B cell (primary cell): ENCODE data around the gene ZSCAN20. TPM values are rescaled to one million over a fixed set of nuclear protein-coding genes. Genes with fewer than 3 reads are reported as not detected.

ENCODE experiments used
- ATAC-seq: fragments of 200-7000 bp; cut with Tn5 transposase; one replicate; pipeline ENCODE4 v1.10.0; 2021; ENCODE audit warnings: low read depth, mild to moderate bottlenecking, moderate number of reproducible peaks, moderate library complexity
- CTCF ChIA-PET: fragments of 350-600 bp; sonication (Branson Sonifier 250); formaldehyde crosslinking; loops from one replicate; lab custom pipeline; 2021; ENCODE audit warnings: antibody characterized with exemption, inconsistent platforms; lab: Charles Lee
- POLR2A ChIA-PET: fragments of 350-600 bp; sonication (Branson Sonifier 250); formaldehyde crosslinking; loops from one replicate; lab custom pipeline; 2021; ENCODE audit warnings: antibody characterized with exemption; lab: Charles Lee
- DNase-seq: peaks from one replicate; pipeline ENCODE4 v3.0.0; 2013
- H2AFZ ChIP-seq: 2 replicates; pipeline ENCODE4 v1.6.1; 2012; ENCODE audit warnings: mild to moderate bottlenecking, low read depth, low read length; ENCODE audit not compliant: insufficient read depth, poor library complexity, severe bottlenecking
- H3K27ac ChIP-seq, 2 donors: 1 replicate in 1 of 2; 2 replicates in 1 of 2; pipeline ENCODE4 v1.5.1; 2012 to 2013; ENCODE audit warnings: low read length in 2 of 2, mild to moderate bottlenecking in 2 of 2, moderate library complexity in 1 of 2
- H3K27me3 ChIP-seq, 4 experiments: fragments of 200-600 bp in 1 of 4; sonication (generic) in 1 of 4; replicated peaks in 1 of 4; 1 replicate in 2 of 4; 2 replicates in 2 of 4; pipeline versions ENCODE4 v1.6.1 to v1.7.0; 2013 to 2016; ENCODE audit warnings: low read length in 3 of 4, mild to moderate bottlenecking in 2 of 4, mixed read lengths in 1 of 4, moderate library complexity in 1 of 4; ENCODE audit not compliant: insufficient read depth in 4 of 4, control insufficient read depth in 3 of 4; ENCODE audit errors: control extremely low read depth in 1 of 4
- H3K36me3 ChIP-seq, 2 experiments: replicated peaks in 1 of 2; 1 replicate in 1 of 2; 2 replicates in 1 of 2; pipeline versions ENCODE4 v1.6.1 to v1.7.1; 2013; ENCODE audit warnings: low read length in 1 of 2; ENCODE audit not compliant: insufficient read depth in 2 of 2, control insufficient read depth in 1 of 2; ENCODE audit errors: control extremely low read depth in 1 of 2, extremely low read depth in 1 of 2
- H3K4me1 ChIP-seq, 2 donors: fragments of 200-600 bp in 1 of 2; sonication (generic) in 1 of 2; 1 replicate in 1 of 2; 2 replicates in 1 of 2; pipeline versions ENCODE4 v1.5.1 to v1.6.1; 2013 to 2017; ENCODE audit warnings: low read length in 2 of 2; ENCODE audit not compliant: control insufficient read depth in 2 of 2, insufficient read depth in 2 of 2
- H3K4me2 ChIP-seq: replicated peaks from 2 replicates; pipeline ENCODE3; 2012; ENCODE audit warnings: mild to moderate bottlenecking, low read depth, low read length; ENCODE audit not compliant: poor library complexity, severe bottlenecking
- H3K4me3 ChIP-seq, 5 experiments: fragments of 200-600 bp in 1 of 5; sonication (generic) in 1 of 5; 1 replicate in 3 of 5; 2 replicates in 2 of 5; pipeline versions ENCODE4 v1.5.1 to v1.7.0; 2011 to 2016; ENCODE audit warnings: low read length in 4 of 5, mild to moderate bottlenecking in 4 of 5, low read depth in 2 of 5, control low read depth in 1 of 5, moderate library complexity in 1 of 5; ENCODE audit not compliant: insufficient read depth in 1 of 5; ENCODE audit errors: control extremely low read depth in 1 of 5, extremely low read depth in 1 of 5
- H3K79me2 ChIP-seq: fragments of 200-600 bp; sonication (generic); one replicate; pipeline ENCODE4 v1.6.0; 2016; ENCODE audit warnings: low read length; ENCODE audit not compliant: control insufficient read depth, insufficient read depth
- H3K9ac ChIP-seq: fragments of 200-600 bp; sonication (generic); 2 replicates; pipeline ENCODE4 v1.6.1; 2017; ENCODE audit warnings: mild to moderate bottlenecking, low read length, moderate library complexity
- H3K9me3 ChIP-seq, 3 donors: one replicate each; pipeline versions ENCODE4 v1.6.1 to v1.7.1; 2013; ENCODE audit warnings: low read length in 2 of 3; ENCODE audit not compliant: control insufficient read depth in 2 of 3, insufficient read depth in 1 of 3; ENCODE audit errors: control extremely low read depth in 1 of 3
- H4K20me1 ChIP-seq: 2 replicates; pipeline ENCODE4 v1.6.0; 2012; ENCODE audit warnings: mild to moderate bottlenecking, low read length; ENCODE audit not compliant: insufficient read depth, control insufficient read depth, poor library complexity, severe bottlenecking
- H3K27ac Mint-ChIP-seq: one replicate; pipeline ENCODE4 v1.8.0; 2021; ENCODE audit warnings: mixed read lengths
- H3K27me3 Mint-ChIP-seq: one replicate; pipeline ENCODE4 v1.8.0; 2021; ENCODE audit warnings: mixed read lengths
- H3K4me1 Mint-ChIP-seq: one replicate; pipeline ENCODE4 v1.8.0; 2021; ENCODE audit warnings: mixed read lengths
- H3K4me3 Mint-ChIP-seq: one replicate; pipeline ENCODE4 v1.8.0; 2021; ENCODE audit warnings: mixed read lengths
- H3K9me3 Mint-ChIP-seq: one replicate; pipeline ENCODE4 v1.8.0; 2022; ENCODE audit warnings: mixed read lengths; ENCODE audit not compliant: insufficient read depth
- CTCF ChIP-seq: fragments of 200-600 bp; IDR thresholded peaks from one replicate; pipeline ENCODE4 v1.8.0; 2022; ENCODE audit warnings: antibody characterized with exemption, mild to moderate bottlenecking
- EZH2 ChIP-seq: IDR thresholded peaks from 2 replicates; pipeline ENCODE4 v1.6.1; 2012; ENCODE audit warnings: borderline replicate concordance, low read depth, mild to moderate bottlenecking, moderate library complexity, low read length; ENCODE audit not compliant: insufficient read depth, poor library complexity, severe bottlenecking
- WGBS: methylation state at CpG from one replicate; pipeline ENCODE4 v1.1.5; 2013; ENCODE audit warnings: missing lambda C conversion rate; ENCODE audit not compliant: insufficient coverage; 5-methylcytosine and 5-hydroxymethylcytosine counted together
- intact Hi-C: fragments of 100-400 bp; cut with micrococcal nuclease; formaldehyde crosslinking; loops from one replicate; pipeline ENCODE4 v1.10.0; 2022
- polyA plus RNA-seq: library from polyadenylated mRNA; depleted of rRNA; stranded (reverse); fragments of >200 nt; gene quantifications from 2 replicates; pipeline ENCODE4 v1.2.3, GENCODE V29; 2012
- total RNA-seq, 2 donors: library from RNA; stranded (reverse); fragments of 120-200 nt in 1 of 2; gene quantifications; 1 replicate in 1 of 2; 2 replicates in 1 of 2; pipeline versions ENCODE4 v1.2.3 to v1.2.4, GENCODE V29; 2013 to 2022

The ZSCAN20 gene
- total and polyA plus RNA-seq, 2 donors (not counting 1 experiment from before 2014, with no cell fraction given), result 0.18 to 3.7 TPM

- no CpG with 5 or more reads among the region's 2 CpGs for WGBS
- POLR2A ChIA-PET, result interaction anchor here (0.7 kb wide), 1 partner anchor 10 kb away, joined by 5 read pairs; no protein-coding TSS in a partner anchor
- no peak overlapping the region for H3K27ac ChIP-seq
Measured at GRCh38 chr1:33482412-33482811, 10.0 kb downstream of the ZSCAN20 start.

GRCh38 chr1:33488624-33489023 is 16.2 kb downstream of the ZSCAN20 start:
- 94% methylated on average over 2 of the region's 2 CpGs for WGBS
- no peak overlapping the region for H3K4me3 Mint-ChIP-seq
- no peak overlapping the region for H3K27ac Mint-ChIP-seq

More at GRCh38 chr1:33482412-33482811, 10.0 kb downstream of the ZSCAN20 start:
- no peaks in the 10 kb centered on the region for H3K27me3 Mint-ChIP-seq
- Histone ChIP-seq H3K4me3 (no peak overlapping the region), H3K4me2 (no peak overlapping the region), H3K36me3 (peaks cover 0 to 3% of the 10 kb centered on the region in 2 experiments), H3K9me3 (peaks cover 0 to 15% (median 9%) of the 10 kb centered on the region in 3 donors), H2AFZ (no peak overlapping the region), H3K4me1 (no peaks in the 10 kb centered on the region), H4K20me1 (no peaks in the 10 kb centered on the region), H3K27me3 (no peaks in the 10 kb centered on the region), H3K9ac (no peak overlapping the region), H3K79me2 (no peaks in the 10 kb centered on the region)
- DNase-seq (no peak), ATAC-seq (no peak)
- H3K4me1 Mint-ChIP-seq, result no peaks in the 10 kb centered on the region
- no peak overlapping the region for H3K27ac Mint-ChIP-seq
- H3K4me3 Mint-ChIP-seq, result no peak overlapping the region
- CTCF ChIA-PET, result interaction anchor here (1.4 kb wide), 1 partner anchor 11 kb away, joined by 4 read pairs; no protein-coding TSS in a partner anchor
- TF ChIP-seq EZH2, result no peak
- no peak for TF ChIP-seq CTCF
- H3K9me3 Mint-ChIP-seq, result peaks cover 4% of the 10 kb centered on the region
- intact Hi-C loops, result no loop called here

More at GRCh38 chr1:33488624-33489023, 16.2 kb downstream of the ZSCAN20 start:
- Mint-ChIP-seq H3K9me3 (peaks cover 7% of the 10 kb centered on the region), H3K27me3 (no peaks in the 10 kb centered on the region), H3K4me1 (no peaks in the 10 kb centered on the region)
- H3K4me1 ChIP-seq, result no peaks in the 10 kb centered on the region
- H2AFZ ChIP-seq, result no peak overlapping the region
- no peak overlapping the region for H3K4me3 ChIP-seq
- DNase-seq, result no peak
- H3K4me2 ChIP-seq, result no peak overlapping the region
- no peak overlapping the region for H3K9ac ChIP-seq
- TF ChIP-seq EZH2 (no peak), CTCF (no peak)
- intact Hi-C loops, result no loop called here
- no peaks in the 10 kb centered on the region for H4K20me1 ChIP-seq
- H3K79me2 ChIP-seq, result no peaks in the 10 kb centered on the region
- peaks cover 0 to 28% (median 21%) of the 10 kb centered on the region in 3 donors for H3K9me3 ChIP-seq
- H3K27ac ChIP-seq, result no peak overlapping the region
- H3K36me3 ChIP-seq, result peaks cover 0 to 2% of the 10 kb centered on the region in 2 experiments
- POLR2A ChIA-PET, result no interaction called here
- H3K27me3 ChIP-seq, result no peaks in the 10 kb centered on the region
- CTCF ChIA-PET, result interaction anchor here (0.6 kb wide), 1 partner anchor 265 kb away, joined by 3 read pairs; no protein-coding TSS in a partner anchor
- ATAC-seq, result no peak
